Heart right ventricle (tissue), 16 donors: Measurements from ENCODE around the gene PARD3. TPM values are rescaled to one million over a fixed set of nuclear protein-coding genes. Genes with fewer than 3 reads are reported as not detected.

Experiments
- ATAC-seq, 8 donors: fragments of 200-7000 bp; cut with Tn5 transposase; one replicate each; pipeline ENCODE4 v1.9.1; 2020; ENCODE audit warnings: mild to moderate bottlenecking in 8 of 8, moderate library complexity in 8 of 8, moderate number of reproducible peaks in 1 of 8
- DNase-seq, 2 donors: peaks; one replicate each; pipeline ENCODE4 v3.0.0-alpha.2; 2020
- H3K27ac ChIP-seq, 10 donors: fragments of 200-600 bp; sonication (generic) in 2 of 10; one replicate each; pipeline versions ENCODE4 v1.5.0 to v1.8.0; 2020 to 2022; ENCODE audit warnings: mild to moderate bottlenecking in 3 of 10
- H3K27me3 ChIP-seq, 7 donors: fragments of 200-600 bp; one replicate each; pipeline ENCODE4 v1.8.0; 2021 to 2022; ENCODE audit warnings: mild to moderate bottlenecking in 2 of 7
- H3K36me3 ChIP-seq, 9 donors: fragments of 200-600 bp; sonication (generic) in 1 of 9; one replicate each; pipeline versions ENCODE4 v1.5.0 to v1.8.0; 2020 to 2022; ENCODE audit warnings: mild to moderate bottlenecking in 2 of 9
- H3K4me1 ChIP-seq, 9 donors: fragments of 200-600 bp; sonication (generic) in 1 of 9; one replicate each; pipeline versions ENCODE4 v1.5.0 to v1.8.0; 2020 to 2022; ENCODE audit warnings: mild to moderate bottlenecking in 4 of 9
- H3K4me3 ChIP-seq, 10 donors: fragments of 200-600 bp; sonication (generic) in 2 of 10; one replicate each; pipeline versions ENCODE4 v1.5.0 to v1.8.0; 2020 to 2022; ENCODE audit warnings: mild to moderate bottlenecking in 7 of 10, moderate library complexity in 2 of 10
- H3K9me3 ChIP-seq, 11 donors: fragments of 200-600 bp in 10 of 11; sonication (generic) in 2 of 11; one replicate each; pipeline versions ENCODE4 v1.5.0 to v1.8.0; 2013 to 2022; ENCODE audit warnings: mild to moderate bottlenecking in 2 of 11, control low read depth in 1 of 11, moderate library complexity in 1 of 11
- CTCF ChIP-seq, 9 donors: fragments of 200-600 bp; sonication (generic) in 2 of 9; IDR thresholded peaks; one replicate each; pipeline versions ENCODE4 v1.5.0 to v1.8.0; 2021 to 2022; ENCODE audit warnings: antibody characterized with exemption in 9 of 9, mild to moderate bottlenecking in 5 of 9, moderate library complexity in 1 of 9
- WGBS, 2 donors: extraction: QIAGEN DNeasy Blood & Tissue Kit; methylation state at CpG; one replicate each; pipeline ENCODE4 v1.1.7; 2013; ENCODE audit warnings: inconsistent platforms in 1 of 2; 5-methylcytosine and 5-hydroxymethylcytosine counted together
- intact Hi-C, 10 donors: fragments of 100-400 bp; cut with DNase I; formaldehyde crosslinking; loops; one replicate each; pipeline versions ENCODE4 v1.11.1 to v1.14.2; 2022
- polyA plus RNA-seq, 2 donors: library from polyadenylated mRNA; stranded (reverse); fragments of 200-250 nt; gene quantifications; one replicate each; pipeline ENCODE4 v1.2.3, GENCODE V29; 2013
- total RNA-seq, 10 donors: library from RNA; stranded (reverse); fragmentation: NEBNext Ultra II Directional in 3 of 10; extraction: Animal tissue kit (Norgen Biotek cat#: 25700) in 3 of 10; gene quantifications; one replicate each; pipeline versions ENCODE4 v1.2.1 to v1.2.4, GENCODE V29; 2021 to 2023
- donor health status: Arrhythmogenic right ventricular cardiomyopathy.
- donor health status: ischemic (EF 13 %, LVEDD 7.1; RV severe dilation, severe dysfunction).
- donor health status: healthy with polysubstance abuse.
- donor health status: DM: no; HTN: yes; CAD: no.
- donor health status: DM: no; HTN: no; CAD: no.
- donor health status: ischemic (EF 25% LVEDD 6.9; RV normal size, moderate dysfunction).
- donor health status: ischemic (EF 25% LVEDD 5.7; RV mildly dilated, moderate dysfunction).
- donor health status: healthy.
- donor health status: DM: yes; HTN: yes; CAD: no.
- donor health status: Ischemic cardiomyopathy.
- donor health status: ischemic (EF 35%, LVEDD 5.7; RV mildly dilated, moderate dysfunction).
- donor health status: nonischemic (EF 11% LVEDD 7.7; RV severe dilation, severe dysfunction).
- donor health status: DM: yes; HTN: yes; CAD: no.
- donor health status: PGD.
- donor health status: ischemic (EF 29% LVEDD 5.4; RV normal size, mild dysfunction).
- donor health status: nonischemic (EF 23%, LVEDD 6.1; RV moderate dilation, normal function).

Gene PARD3
- total and polyA plus RNA-seq, 12 donors, result 19.7 to 41.8 (median 34.2) TPM

GRCh38 chr10:34816501-34817002 is 1.5 kb upstream of the PARD3 start:
- ATAC-seq, result peak in 5 of 8 donors; percentile 5 to 43 (median 34)
- Histone ChIP-seq H3K27me3 (peaks cover 0 to 56% (median 3%) of the 10 kb centered on the region in 7 donors), H3K36me3 (no peaks in the 10 kb centered on the region), H3K27ac (peak overlapping the region in 3 of 10 donors; percentile 21 to 37 (median 32)), H3K4me1 (peaks cover 2 to 42% (median 29%) of the 10 kb centered on the region in 9 donors), H3K9me3 (no peaks in the 10 kb centered on the region), H3K4me3 (peak overlapping the region in 9 of 10 donors; percentile 55 to 97 (median 77))
- TF ChIP-seq CTCF (IDR thresholded peaks at IDR 0.05), result peak in 3 of 9 donors; percentile 32 to 44 (median 34)
- 1 to 4% methylated on average over 10 of the region's 10 CpGs for WGBS, 2 donors
- intact Hi-C loops, result loop anchor here in 9 of 10 donors (5.0 to 10.0 kb wide), 7 partner anchors 89 to 152 kb away; no protein-coding TSS in a partner anchor
- DNase-seq, result no peak

- intact Hi-C loops, result loop anchor here in 9 of 10 donors (5.0 to 10.0 kb wide), 7 partner anchors 89 to 151 kb away; no protein-coding TSS in a partner anchor
- peaks cover 0 to 56% (median 3%) of the 10 kb centered on the region in 7 donors for H3K27me3 ChIP-seq
- DNase-seq (no peak), ATAC-seq (peak in 1 of 8 donors; percentile 24)
- H3K4me3 ChIP-seq, result peak overlapping the region; percentile 16 to 97 (median 76)
- TF ChIP-seq CTCF (IDR thresholded peaks at IDR 0.05), result no peak
- WGBS, 2 donors, result 1% methylated on average over 24 of the region's 24 CpGs
- no peaks in the 10 kb centered on the region for H3K36me3 ChIP-seq
- no peaks in the 10 kb centered on the region for H3K9me3 ChIP-seq
- peaks cover 2 to 46% (median 32%) of the 10 kb centered on the region in 9 donors for H3K4me1 ChIP-seq
- peak overlapping the region in 6 of 10 donors; percentile 21 to 91 (median 32) for H3K27ac ChIP-seq
These were observed 995 bp upstream of the PARD3 start for GRCh38 chr10:34816085-34816496.

GRCh38 chr10:34814913-34815184 is 247 bp downstream of the PARD3 start:
- no peaks in the 10 kb centered on the region for H3K9me3 ChIP-seq
- no peak for TF ChIP-seq CTCF (IDR thresholded peaks at IDR 0.05)
- WGBS, 2 donors, result 0 to 1% methylated on average over 13 to 45 of the region's 45 CpGs
- ATAC-seq, result no peak
- H3K27me3 ChIP-seq, result peaks cover 0 to 56% (median 2%) of the 10 kb centered on the region in 7 donors
- H3K4me3 ChIP-seq, result peak overlapping the region; percentile 56 to 97 (median 80)
- peak overlapping the region; percentile 68 to 91 (median 85) for H3K27ac ChIP-seq
- intact Hi-C loops, result loop anchor here (2.0 to 10.0 kb wide), 11 partner anchors 38 to 150 kb away; no protein-coding TSS in a partner anchor
- peaks cover 2 to 50% (median 36%) of the 10 kb centered on the region in 9 donors for H3K4me1 ChIP-seq
- no peak for DNase-seq
- H3K36me3 ChIP-seq, result no peaks in the 10 kb centered on the region

GRCh38 chr10:34814223-34814912 is 728 bp downstream of the PARD3 start:
- ATAC-seq (peak; percentile 41 to 72 (median 64)), DNase-seq (peak; percentile 53 to 56)
- WGBS, 2 donors, result 0 to 1% methylated on average over 54 to 77 of the region's 77 CpGs
- Histone ChIP-seq H3K4me1 (peaks cover 5 to 52% (median 37%) of the 10 kb centered on the region in 9 donors), H3K4me3 (peak overlapping the region; percentile 56 to 97 (median 80)), H3K27ac (peak overlapping the region; percentile 68 to 91 (median 85)), H3K36me3 (no peaks in the 10 kb centered on the region), H3K27me3 (peaks cover 0 to 58% (median 0%) of the 10 kb centered on the region in 7 donors), H3K9me3 (no peaks in the 10 kb centered on the region)
- intact Hi-C loops, result loop anchor here in 9 of 10 donors (2.0 to 10.0 kb wide), 10 partner anchors 37 to 150 kb away; no protein-coding TSS in a partner anchor
- peak in 1 of 9 donors; percentile 15 for TF ChIP-seq CTCF (IDR thresholded peaks at IDR 0.05)
